Fibroblast of villous mesenchyme (primary cell): ENCODE data around the gene TAF15. TPM values are rescaled to one million over a fixed set of nuclear protein-coding genes. Genes with fewer than 3 reads are reported as not detected.

Source experiments
- DNase-seq: peaks from one replicate; pipeline ENCODE4 v3.0.0-alpha.2; 2010; ENCODE audit warnings: low read depth
- H3K4me3 ChIP-seq: 2 replicates; pipeline ENCODE4 v1.5.1; 2011; ENCODE audit warnings: low read depth, mild to moderate bottlenecking, low read length
- total RNA-seq: library from RNA; depleted of rRNA; stranded (reverse); fragments of >200 nt; gene quantifications from 2 replicates; pipeline ENCODE4 v1.2.3, GENCODE V29; 2012
- TF ChIP-seq, protein P1 (sequence below): IDR thresholded peaks from 2 replicates; pipeline ENCODE4 v1.5.1; 2012; ENCODE audit warnings: low read depth, mild to moderate bottlenecking, low read length; ENCODE audit not compliant: insufficient read depth

Gene TAF15
- total RNA-seq, 1 donor = 47.1 TPM

- H3K4me3 ChIP-seq = no peak overlapping the region
- DNase-seq = no peak
- TF ChIP-seq, protein P1, sequence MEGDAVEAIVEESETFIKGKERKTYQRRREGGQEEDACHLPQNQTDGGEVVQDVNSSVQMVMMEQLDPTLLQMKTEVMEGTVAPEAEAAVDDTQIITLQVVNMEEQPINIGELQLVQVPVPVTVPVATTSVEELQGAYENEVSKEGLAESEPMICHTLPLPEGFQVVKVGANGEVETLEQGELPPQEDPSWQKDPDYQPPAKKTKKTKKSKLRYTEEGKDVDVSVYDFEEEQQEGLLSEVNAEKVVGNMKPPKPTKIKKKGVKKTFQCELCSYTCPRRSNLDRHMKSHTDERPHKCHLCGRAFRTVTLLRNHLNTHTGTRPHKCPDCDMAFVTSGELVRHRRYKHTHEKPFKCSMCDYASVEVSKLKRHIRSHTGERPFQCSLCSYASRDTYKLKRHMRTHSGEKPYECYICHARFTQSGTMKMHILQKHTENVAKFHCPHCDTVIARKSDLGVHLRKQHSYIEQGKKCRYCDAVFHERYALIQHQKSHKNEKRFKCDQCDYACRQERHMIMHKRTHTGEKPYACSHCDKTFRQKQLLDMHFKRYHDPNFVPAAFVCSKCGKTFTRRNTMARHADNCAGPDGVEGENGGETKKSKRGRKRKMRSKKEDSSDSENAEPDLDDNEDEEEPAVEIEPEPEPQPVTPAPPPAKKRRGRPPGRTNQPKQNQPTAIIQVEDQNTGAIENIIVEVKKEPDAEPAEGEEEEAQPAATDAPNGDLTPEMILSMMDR = no peak
Observed at GRCh38 chr17:35847633-35848373, 38.5 kb downstream of the TAF15 start.

- TF ChIP-seq, protein P1 = peak; percentile 88
- H3K4me3 ChIP-seq = no peak overlapping the region
- peak; percentile 74 for DNase-seq
Observed at GRCh38 chr17:35849469-35850348, 40.4 kb downstream of the TAF15 start.

DNA sequence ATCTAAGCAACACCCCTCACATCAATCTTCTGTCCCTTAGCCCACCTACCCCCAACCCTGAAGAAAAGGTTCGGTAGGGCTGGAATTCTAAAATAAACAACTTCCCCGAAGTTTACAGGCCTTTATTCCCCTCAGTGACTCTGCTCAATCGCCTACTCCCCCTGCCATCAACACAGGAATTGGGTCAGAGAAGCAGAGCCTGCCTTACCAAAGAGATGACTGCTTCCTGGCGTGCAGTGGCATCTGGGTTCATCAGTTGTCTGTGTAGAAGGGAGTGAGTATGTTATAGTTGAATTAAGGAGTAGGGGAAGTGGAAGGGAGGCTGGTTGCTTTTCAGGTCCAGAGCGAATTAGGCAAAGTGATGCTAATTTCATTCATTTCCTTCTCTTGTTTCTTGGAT lies 46.7 kb downstream of the TAF15 start:
- DNase-seq = no peak
- H3K4me3 ChIP-seq = no peak overlapping the region
- TF ChIP-seq, protein P1 = no peak

DNA sequence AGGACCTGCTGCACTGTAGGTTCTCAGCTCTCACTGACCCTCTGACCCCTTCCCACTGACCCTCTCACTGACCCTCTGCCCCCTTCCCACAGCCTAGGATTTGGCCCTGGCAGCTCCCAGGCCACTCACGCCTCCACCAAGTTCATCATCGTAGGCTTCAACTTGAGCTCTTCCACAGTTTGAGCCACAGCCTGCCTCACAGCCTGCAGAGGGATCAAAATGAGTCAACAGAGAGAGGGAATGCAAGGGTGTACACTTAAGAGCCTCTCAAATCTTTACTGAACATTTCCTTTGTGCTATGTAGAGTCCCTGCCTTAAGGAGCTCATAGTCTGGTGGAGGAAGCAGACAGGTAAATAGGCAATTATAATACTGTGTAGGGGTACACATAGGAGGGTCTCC lies 47.3 kb downstream of the TAF15 start:
- no peak for DNase-seq
- H3K4me3 ChIP-seq = no peak overlapping the region
- TF ChIP-seq, protein P1 = no peak

GRCh38 chr17:35864853-35865252 lies 55.6 kb downstream of the TAF15 start:
- no peak overlapping the region for H3K4me3 ChIP-seq
- TF ChIP-seq, protein P1 = no peak
- DNase-seq = no peak

GRCh38 chr17:35865412-35866340 lies 56.4 kb downstream of the TAF15 start:
- TF ChIP-seq, protein P1 = no peak
- no peak overlapping the region for H3K4me3 ChIP-seq
- DNase-seq = peak; percentile 47
